Endothelial cell of umbilical vein (primary cell): Measurements from ENCODE around the gene HAND2. TPM values are rescaled to one million over a fixed set of nuclear protein-coding genes. Genes with fewer than 3 reads are reported as not detected.

Source experiments
- BruUV-seq: library from RNA; stranded (reverse); fragments of 400-500 nt; replicated peaks from 2 replicates; lab custom pipeline; 2021; lab: Mats Ljungman, UMichigan
- CTCF ChIA-PET: fragments of 300-600, 350-600 bp; sonication (Branson Sonifier 250); formaldehyde crosslinking; loops from one replicate; lab custom pipeline; 2021; ENCODE audit warnings: antibody characterized with exemption, inconsistent platforms; lab: Charles Lee
- POLR2A ChIA-PET: fragments of 300-600, 350-600 bp; sonication (Branson Sonifier 250); formaldehyde crosslinking; loops from one replicate; lab custom pipeline; 2021; ENCODE audit warnings: antibody characterized with exemption, inconsistent platforms; lab: Charles Lee
- DNase-seq: peaks from one replicate; pipeline ENCODE4 v3.0.0-alpha.2; 2011; ENCODE audit warnings: low read depth, low spot score
- FAIRE-seq: peaks from 2 replicates; lab custom pipeline; 2011; peaks lifted over from hg19 to GRCh38; lab: Jason Lieb, UNC
- H2AFZ ChIP-seq: 2 replicates; pipeline ENCODE4 v1.6.0; 2012; ENCODE audit warnings: low read depth, low read length, control low read depth, inconsistent platforms
- H3K27ac ChIP-seq: 2 replicates; pipeline ENCODE4 v1.5.1; 2011; ENCODE audit warnings: low read depth, mild to moderate bottlenecking, control low read depth, low read length, moderate library complexity; ENCODE audit not compliant: insufficient read depth
- H3K27me3 ChIP-seq, 2 experiments: 2 replicates each; pipeline versions ENCODE4 v1.6.0 to v1.6.1; 2011; ENCODE audit warnings: low read length in 2 of 2, mixed read lengths in 1 of 2; ENCODE audit not compliant: control insufficient read depth in 2 of 2, insufficient read depth in 2 of 2
- H3K36me3 ChIP-seq, 2 experiments: 2 replicates in 1 of 2; 3 replicates in 1 of 2; pipeline ENCODE4 v1.5.1; 2011; ENCODE audit warnings: low read length in 2 of 2, mild to moderate bottlenecking in 1 of 2, moderate library complexity in 1 of 2; ENCODE audit not compliant: control insufficient read depth in 2 of 2, insufficient read depth in 2 of 2; ENCODE audit errors: extremely low read depth in 1 of 2
- H3K4me1 ChIP-seq: 3 replicates; pipeline ENCODE4 v1.5.1; 2011; ENCODE audit warnings: mild to moderate bottlenecking, low read length; ENCODE audit not compliant: control insufficient read depth, insufficient read depth; ENCODE audit errors: extremely low read depth
- H3K4me2 ChIP-seq: 2 replicates; pipeline ENCODE4 v1.6.1; 2011; ENCODE audit warnings: low read length, control low read depth, mixed read lengths; ENCODE audit not compliant: insufficient read depth
- H3K4me3 ChIP-seq, 3 experiments: fragments of 200-600 bp in 1 of 3; sonication (generic), shearing (Covaris generic) in 1 of 3; replicated peaks in 1 of 3; 2 replicates each; pipeline ENCODE4 v1.5.1; 2011 to 2016; ENCODE audit warnings: control low read depth in 3 of 3, low read length in 3 of 3, mild to moderate bottlenecking in 2 of 3, inconsistent platforms in 1 of 3, low read depth in 1 of 3, moderate library complexity in 1 of 3; ENCODE audit not compliant: insufficient read depth in 1 of 3
- H3K79me2 ChIP-seq: 2 replicates; pipeline ENCODE4 v1.6.0; 2012; ENCODE audit warnings: low read length, inconsistent platforms; ENCODE audit not compliant: control insufficient read depth, insufficient read depth
- H3K9ac ChIP-seq: replicated peaks from 2 replicates; pipeline ENCODE3; 2011; ENCODE audit warnings: low read length, control low read depth; ENCODE audit not compliant: insufficient read depth; ENCODE audit errors: extremely low read depth
- H3K9me1 ChIP-seq: replicated peaks from 3 replicates; pipeline ENCODE4 v1.6.0; 2011; ENCODE audit warnings: mild to moderate bottlenecking, low read length; ENCODE audit not compliant: control insufficient read depth, insufficient read depth; ENCODE audit errors: extremely low read depth
- H3K9me3 ChIP-seq: replicated peaks from 2 replicates; pipeline ENCODE4 v1.5.1; 2012; ENCODE audit warnings: low read length, inconsistent platforms; ENCODE audit not compliant: control insufficient read depth, insufficient read depth
- H4K20me1 ChIP-seq: replicated peaks from 2 replicates; pipeline ENCODE3; 2011; ENCODE audit warnings: mild to moderate bottlenecking, low read length; ENCODE audit not compliant: control insufficient read depth, insufficient read depth; ENCODE audit errors: extremely low read depth
- CTCF ChIP-seq, 2 donors: IDR thresholded peaks; 1 replicate in 1 of 2; 2 replicates in 1 of 2; pipeline ENCODE4 v1.5.1; 2011; ENCODE audit warnings: low read length in 2 of 2, mild to moderate bottlenecking in 2 of 2, moderate library complexity in 2 of 2, control low read depth in 1 of 2, inconsistent platforms in 1 of 2, low read depth in 1 of 2; ENCODE audit not compliant: insufficient read depth in 1 of 2; ENCODE audit errors: extremely low read depth in 1 of 2
- EZH2 ChIP-seq: IDR thresholded peaks from 2 replicates; pipeline ENCODE4 v1.6.1; 2012; ENCODE audit warnings: borderline replicate concordance, low read depth, mild to moderate bottlenecking, moderate library complexity, low read length, inconsistent platforms; ENCODE audit not compliant: severe bottlenecking
- FOS ChIP-seq: IDR thresholded peaks from 2 replicates; pipeline ENCODE4 v1.6.1; 2011; ENCODE audit warnings: mild to moderate bottlenecking, low read length, moderate library complexity, borderline replicate concordance; ENCODE audit not compliant: insufficient read depth
- GATA2 ChIP-seq: IDR thresholded peaks from 2 replicates; pipeline ENCODE4 v1.7.0; 2011; ENCODE audit warnings: low read depth, mild to moderate bottlenecking, moderate library complexity, mixed read lengths, low read length; ENCODE audit not compliant: insufficient read length, insufficient read depth
- JUN ChIP-seq: IDR thresholded peaks from 2 replicates; pipeline ENCODE4 v1.6.1; 2011; ENCODE audit warnings: borderline replicate concordance, low read depth; ENCODE audit not compliant: insufficient read length, insufficient read depth
- MAX ChIP-seq: IDR thresholded peaks from 2 replicates; pipeline ENCODE4 v1.6.1; 2011; ENCODE audit not compliant: insufficient read depth, insufficient read length
- MYC ChIP-seq: IDR thresholded peaks from one replicate; pipeline ENCODE4 v1.6.1; 2011; ENCODE audit warnings: mild to moderate bottlenecking, low read depth, low read length
- POLR2A ChIP-seq: IDR thresholded peaks from 2 replicates; pipeline ENCODE4 v1.6.1; 2012; ENCODE audit warnings: low read depth, mild to moderate bottlenecking, control low read depth, low read length
- POLR2AphosphoS5 ChIP-seq: IDR thresholded peaks from 2 replicates; pipeline ENCODE4 v1.6.1; 2012; ENCODE audit warnings: low read depth, mild to moderate bottlenecking, control low read depth, low read length, moderate library complexity; ENCODE audit not compliant: insufficient read depth
- dilution Hi-C: fragments of 300-500 bp; cut with MboI; formaldehyde crosslinking; loops from one replicate; pipeline ENCODE4 v1.15.0; 2019; ENCODE audit warnings: low sequenced_read_pairs; ENCODE audit not compliant: extremely low pct_ligation_motif_present
- intact Hi-C: fragments of 100-400 bp; cut with micrococcal nuclease; formaldehyde crosslinking; loops from one replicate; pipeline ENCODE4 v1.10.0; 2022
- polyA plus RNA-seq, 4 experiments: library from polyadenylated mRNA; depleted of rRNA in 3 of 4; stranded (reverse) in 3 of 4; unstranded in 1 of 4; fragments of >200 nt; gene quantifications; 2 replicates each; pipeline versions ENCODE4 v1.2.1 to v1.2.3, GENCODE V29; 2011 to 2012; ENCODE audit warnings: missing spikeins in 1 of 4
- total RNA-seq: library from RNA; stranded (reverse); gene quantifications from 2 replicates; pipeline ENCODE4 v1.2.3, GENCODE V29; 2021

Gene HAND2
- total and polyA plus RNA-seq, 2 donors (not counting 3 experiments of a cell fraction or from before 2014, with no cell fraction given), result not detected

- Histone ChIP-seq H3K9ac (no peak overlapping the region), H3K4me2 (no peak overlapping the region), H3K79me2 (no peaks in the 10 kb centered on the region), H3K4me3 (no peak overlapping the region), H3K9me1 (no peaks in the 10 kb centered on the region), H3K9me3 (no peaks in the 10 kb centered on the region), H4K20me1 (no peaks in the 10 kb centered on the region), H3K4me1 (peaks cover 7% of the 10 kb centered on the region), H3K27ac (no peak overlapping the region), H3K36me3 (no peaks in the 10 kb centered on the region), H3K27me3 (peaks cover 90 to 95% of the 10 kb centered on the region in 2 experiments), H2AFZ (no peak overlapping the region)
- no peak for FAIRE-seq
- TF ChIP-seq CTCF (IDR thresholded peaks at IDR 0.05; ENCODE audit: extremely low read depth in 1 of 2, insufficient read depth in 1 of 2, low read depth in 1 of 2, low read length in 2 of 2) (no peak), POLR2AphosphoS5 (no peak), FOS (no peak), JUN (no peak), POLR2A (no peak), EZH2 (no peak), MYC (no peak), MAX (no peak), GATA2 (no peak)
- ChIA-PET CTCF (interaction anchor here (1.1 to 2.0 kb wide), 6 partner anchors 9 to 184 kb away, joined by 3 to 7 read pairs (median 3); partner anchors contain the start of gene HMGB2), POLR2A (no interaction called here)
- no TSS peak for BruUV-seq
- intact Hi-C loops (no loop called here), dilution Hi-C loops (no loop called here)
- no peak for DNase-seq
These were observed 26.5 kb downstream of the HAND2 start for GRCh38 chr4:173503330-173504180.
